ENCODE data around the gene RCC2. TPM values are rescaled to one million over a fixed set of nuclear protein-coding genes. Genes with fewer than 3 reads are reported as not detected.
A peak's percentile ranks its signal among the peaks of the same experiment; 100 is the strongest.

The RCC2 gene
- total RNA-seq, 1 donor from 2014 or later, result 224 TPM

GRCh38 chr1:17371896-17372295, 67.6 kb downstream of the RCC2 start, which contains the start of gene PADI6:
Gene PADI6, plus strand, starts transcription at chr1:17372196. Its CDS starts 50 bp downstream, at chr1:17372246.
- Mint-ChIP-seq H3K4me3 (no peak within 1 kb of the TSS), H3K27me3 (ENCODE audit: low read depth) (peaks cover 16% of the 10 kb centered on the region), H3K27ac (ENCODE audit: unreplicated experiment) (no peak within 1 kb of the TSS), H3K36me3 (ENCODE audit: low read depth) (no peaks in the 10 kb centered on the region), H3K9me3 (no peaks in the 10 kb centered on the region), H3K4me1 (no peaks in the 10 kb centered on the region)
- TF ChIP-seq CTCF (conservative IDR thresholded peaks at IDR 0.05), result no peak
- no peak for DNase-seq (ENCODE audit: low read depth, low spot score)

GRCh38 chr1:17370618-17371017, 68.9 kb downstream of the RCC2 start:
- no peak for DNase-seq (ENCODE audit: low read depth, low spot score)
- H3K27ac Mint-ChIP-seq (ENCODE audit: unreplicated experiment), result no peak overlapping the region
- H3K27me3 Mint-ChIP-seq (ENCODE audit: low read depth), result peaks cover 20% of the 10 kb centered on the region
- no peaks in the 10 kb centered on the region for H3K9me3 Mint-ChIP-seq
- no peaks in the 10 kb centered on the region for H3K4me1 Mint-ChIP-seq
- H3K36me3 Mint-ChIP-seq (ENCODE audit: low read depth), result no peaks in the 10 kb centered on the region
- H3K4me3 Mint-ChIP-seq, result no peak overlapping the region
- TF ChIP-seq CTCF (conservative IDR thresholded peaks at IDR 0.05), result peak; percentile 46

- Mint-ChIP-seq H3K27me3 (ENCODE audit: low read depth) (peaks cover 20% of the 10 kb centered on the region), H3K9me3 (no peaks in the 10 kb centered on the region), H3K4me3 (no peak overlapping the region), H3K4me1 (no peaks in the 10 kb centered on the region), H3K36me3 (ENCODE audit: low read depth) (no peaks in the 10 kb centered on the region), H3K27ac (ENCODE audit: unreplicated experiment) (no peak overlapping the region)
- DNase-seq (ENCODE audit: low read depth, low spot score), result no peak
- TF ChIP-seq CTCF (conservative IDR thresholded peaks at IDR 0.05), result no peak
Measured at GRCh38 chr1:17369466-17369865, 70.0 kb downstream of the RCC2 start.

- no peaks in the 10 kb centered on the region for H3K9me3 Mint-ChIP-seq
- H3K36me3 Mint-ChIP-seq (ENCODE audit: low read depth), result no peaks in the 10 kb centered on the region
- H3K4me1 Mint-ChIP-seq, result no peaks in the 10 kb centered on the region
- H3K27me3 Mint-ChIP-seq (ENCODE audit: low read depth), result peaks cover 16% of the 10 kb centered on the region
- no peak overlapping the region for H3K27ac Mint-ChIP-seq (ENCODE audit: unreplicated experiment)
- TF ChIP-seq CTCF (conservative IDR thresholded peaks at IDR 0.05), result no peak
- H3K4me3 Mint-ChIP-seq, result no peak overlapping the region
- no peak for DNase-seq (ENCODE audit: low read depth, low spot score)
Measured at GRCh38 chr1:17365293-17365692, 74.2 kb downstream of the RCC2 start.

DNA sequence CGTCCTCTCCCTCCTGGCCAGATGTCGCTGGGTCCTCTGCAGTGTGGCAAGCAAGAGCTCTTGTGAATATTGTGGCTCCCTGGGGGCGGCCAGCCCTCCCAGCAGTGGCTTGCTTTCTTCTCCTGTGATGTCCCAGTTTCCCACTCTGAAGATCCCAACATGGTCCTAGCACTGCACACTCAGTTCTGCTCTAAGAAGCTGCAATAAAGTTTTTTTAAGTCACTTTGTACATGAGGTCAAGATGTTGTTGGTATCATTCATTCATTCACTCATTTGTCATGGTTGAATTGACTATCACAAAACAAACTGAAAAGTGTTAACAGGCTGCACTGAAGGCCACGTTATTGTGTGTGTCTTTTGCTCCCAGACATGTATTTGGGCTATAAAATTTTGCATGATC, 75.7 kb downstream of the RCC2 start:
- H3K4me1 Mint-ChIP-seq, result no peaks in the 10 kb centered on the region
- H3K27ac Mint-ChIP-seq (ENCODE audit: unreplicated experiment), result no peak overlapping the region
- no peaks in the 10 kb centered on the region for H3K9me3 Mint-ChIP-seq
- DNase-seq (ENCODE audit: low read depth, low spot score), result no peak
- TF ChIP-seq CTCF (conservative IDR thresholded peaks at IDR 0.05), result no peak
- no peak overlapping the region for H3K4me3 Mint-ChIP-seq
- H3K36me3 Mint-ChIP-seq (ENCODE audit: low read depth), result no peaks in the 10 kb centered on the region
- peaks cover 15% of the 10 kb centered on the region for H3K27me3 Mint-ChIP-seq (ENCODE audit: low read depth)

GRCh38 chr1:17363351-17363750, 76.1 kb downstream of the RCC2 start:
- H3K4me1 Mint-ChIP-seq, result no peaks in the 10 kb centered on the region
- peaks cover 12% of the 10 kb centered on the region for H3K27me3 Mint-ChIP-seq (ENCODE audit: low read depth)
- no peak for DNase-seq (ENCODE audit: low read depth, low spot score)
- no peak for TF ChIP-seq CTCF (conservative IDR thresholded peaks at IDR 0.05)
- no peak overlapping the region for H3K4me3 Mint-ChIP-seq
- no peaks in the 10 kb centered on the region for H3K9me3 Mint-ChIP-seq
- H3K36me3 Mint-ChIP-seq (ENCODE audit: low read depth), result no peaks in the 10 kb centered on the region
- H3K27ac Mint-ChIP-seq (ENCODE audit: unreplicated experiment), result no peak overlapping the region
